Adipocyte (in vitro differentiated cells): ENCODE results near the gene ARHGAP44.

Experiments
- DNase-seq: peaks from one replicate; pipeline ENCODE4 v3.0.0-alpha.2; 2015; ENCODE audit warnings: low read depth
- H3K27me3 ChIP-seq: replicated peaks from 2 replicates; pipeline ENCODE4 v1.7.0; 2013; ENCODE audit warnings: mild to moderate bottlenecking, low read length, moderate library complexity; ENCODE audit not compliant: control insufficient read depth, insufficient read depth
- H3K36me3 ChIP-seq: 2 replicates; pipeline ENCODE4 v1.7.0; 2013; ENCODE audit warnings: low read length, mild to moderate bottlenecking, moderate library complexity; ENCODE audit not compliant: control insufficient read depth, insufficient read depth, severe bottlenecking
- H3K4me1 ChIP-seq: 2 replicates; pipeline ENCODE4 v1.7.0; 2013; ENCODE audit warnings: mild to moderate bottlenecking, low read length, moderate library complexity; ENCODE audit not compliant: control insufficient read depth, insufficient read depth
- H3K4me3 ChIP-seq: 2 replicates; pipeline ENCODE4 v1.7.0; 2013; ENCODE audit warnings: mild to moderate bottlenecking, low read length, moderate library complexity
- H3K9ac ChIP-seq: 2 replicates; pipeline ENCODE4 v1.7.0; 2013; ENCODE audit warnings: mild to moderate bottlenecking, low read length, moderate library complexity
- H3K9me3 ChIP-seq: 2 replicates; pipeline ENCODE4 v1.7.0; 2013; ENCODE audit warnings: mild to moderate bottlenecking, low read length, moderate library complexity; ENCODE audit not compliant: control insufficient read depth

The ARHGAP44 gene

DNA sequence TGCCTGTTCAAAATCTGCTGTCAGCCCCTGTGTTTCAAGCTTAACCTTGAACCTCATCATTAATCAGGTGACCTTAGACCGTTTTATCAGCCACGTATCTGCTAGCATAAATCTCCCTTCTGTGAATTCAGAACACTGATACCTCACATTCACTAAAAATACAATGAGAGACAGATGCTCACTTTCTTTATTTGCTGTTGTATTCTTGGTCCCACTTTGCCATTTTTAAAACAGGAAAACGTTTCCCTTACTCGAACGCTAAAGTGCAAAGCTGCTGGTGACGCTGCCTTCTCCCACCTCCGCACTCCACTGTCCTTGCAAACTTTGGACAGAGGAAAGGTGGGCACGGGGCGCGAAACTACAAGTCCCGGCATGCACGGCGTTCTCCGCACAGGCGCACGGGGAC lies 220 bp upstream of the ARHGAP44 start:
- H3K4me1 ChIP-seq: peaks cover 6% of the 10 kb centered on the region
- peak overlapping the region; percentile 73 for H3K9ac ChIP-seq
- H3K9me3 ChIP-seq: no peaks in the 10 kb centered on the region
- H3K27me3 ChIP-seq: peaks cover 21% of the 10 kb centered on the region
- H3K4me3 ChIP-seq: peak overlapping the region; percentile 88
- H3K36me3 ChIP-seq: no peaks in the 10 kb centered on the region
- no peak for DNase-seq

DNA sequence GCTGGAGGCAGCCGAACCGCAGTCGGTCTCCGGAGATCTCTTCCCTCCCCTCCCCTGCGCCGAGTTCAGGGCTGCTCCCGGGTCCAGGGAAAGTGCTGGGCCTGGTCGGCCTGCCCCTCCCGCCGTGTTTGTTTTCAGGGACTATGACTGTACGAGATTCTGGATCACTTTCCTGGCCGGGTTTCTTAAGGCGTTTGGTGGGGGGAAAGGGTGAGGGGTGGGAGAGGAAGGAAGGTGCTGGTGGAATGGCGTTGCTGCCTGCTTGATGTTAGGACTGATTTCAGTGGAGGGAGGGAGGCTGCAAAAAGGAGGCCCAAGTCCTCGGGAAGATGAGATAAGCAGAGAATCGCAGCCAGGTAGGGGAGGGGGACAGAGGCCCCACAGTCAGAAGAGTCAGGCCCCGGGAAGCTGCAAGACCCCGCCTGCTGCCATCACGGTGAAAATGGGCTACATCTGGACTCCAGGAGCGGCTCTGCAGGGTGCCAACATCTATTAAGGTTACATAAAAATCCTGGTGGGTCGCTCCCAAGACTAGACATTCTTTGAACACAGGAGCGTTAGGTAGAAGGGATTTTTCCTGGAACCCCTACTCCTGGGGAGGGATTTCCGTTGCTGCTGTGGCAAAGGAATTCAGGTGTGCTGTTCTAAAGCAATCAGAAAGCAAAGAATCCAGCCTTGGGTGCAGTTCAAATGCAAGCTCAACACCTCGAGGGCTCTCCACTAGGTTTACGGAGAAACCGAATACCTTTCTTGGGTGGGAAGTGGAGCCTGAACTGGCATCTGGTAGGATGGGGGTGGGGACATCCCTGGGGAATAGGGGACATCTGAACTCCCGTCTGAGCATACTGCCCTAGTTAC lies 1.2 kb downstream of the ARHGAP44 start:
- H3K4me3 ChIP-seq: peak overlapping the region; percentile 88
- H3K4me1 ChIP-seq: peaks cover 6% of the 10 kb centered on the region
- H3K36me3 ChIP-seq: no peaks in the 10 kb centered on the region
- DNase-seq: no peak
- H3K27me3 ChIP-seq: peaks cover 16% of the 10 kb centered on the region
- H3K9ac ChIP-seq: peak overlapping the region; percentile 73
- H3K9me3 ChIP-seq: no peaks in the 10 kb centered on the region

DNA sequence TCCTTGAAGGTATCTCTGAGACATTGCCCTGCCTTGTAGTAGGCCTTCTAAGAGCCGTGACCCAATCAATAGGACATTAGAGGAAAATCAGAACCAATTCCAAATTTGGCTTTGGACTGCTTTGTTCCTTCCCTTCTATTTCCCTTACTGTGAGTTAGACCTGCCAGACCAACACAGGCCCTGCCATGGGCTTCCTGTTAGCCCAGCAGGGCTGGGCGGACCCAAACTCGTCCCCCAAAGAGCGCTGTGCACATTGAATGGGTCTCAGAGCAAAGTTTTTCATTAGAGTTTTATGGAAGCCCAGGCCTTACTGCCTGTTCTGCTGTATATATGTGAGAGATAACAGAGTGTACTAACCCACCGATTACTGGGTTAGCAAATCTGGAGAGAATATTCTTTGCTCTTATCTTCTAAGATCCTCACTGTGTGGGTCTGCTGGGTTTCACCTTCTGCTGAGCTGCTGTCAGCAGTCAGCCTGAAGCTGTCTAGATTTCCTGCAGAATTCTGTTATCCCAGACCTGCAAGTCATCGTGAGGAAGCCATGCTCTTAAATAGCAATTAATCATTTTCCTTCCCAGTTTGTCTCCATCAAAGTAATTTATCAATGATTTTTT lies 5.7 kb downstream of the ARHGAP44 start:
- no peaks in the 10 kb centered on the region for H3K27me3 ChIP-seq
- H3K9ac ChIP-seq: no peak overlapping the region
- peaks cover 3% of the 10 kb centered on the region for H3K4me1 ChIP-seq
- H3K9me3 ChIP-seq: peaks cover 7% of the 10 kb centered on the region
- no peak overlapping the region for H3K4me3 ChIP-seq
- DNase-seq: no peak
- H3K36me3 ChIP-seq: no peaks in the 10 kb centered on the region

DNA sequence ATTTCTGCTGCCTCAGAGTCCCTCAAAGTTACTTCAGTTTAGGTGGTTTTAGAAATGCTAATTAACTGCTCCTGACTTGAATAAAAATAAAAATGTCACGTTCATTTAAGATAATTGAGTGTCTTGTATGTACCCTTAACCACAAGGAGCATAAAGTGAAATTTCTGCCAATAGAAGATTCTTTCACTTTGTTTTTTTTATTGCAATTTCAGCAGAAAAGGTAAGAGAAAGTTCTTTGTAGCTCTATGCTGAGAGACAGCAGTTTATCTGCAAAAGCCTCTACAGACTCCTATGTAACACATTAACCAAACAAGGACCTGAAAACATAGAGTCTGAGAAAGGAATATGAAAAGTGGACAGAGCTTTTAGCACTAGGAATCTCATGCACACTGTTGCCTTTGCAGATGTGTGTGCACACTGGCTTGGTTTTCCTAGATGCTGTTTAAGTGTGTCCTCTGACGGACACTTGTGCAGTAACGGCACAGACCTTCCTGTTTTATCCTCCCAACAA lies 11.6 kb downstream of the ARHGAP44 start:
- Histone ChIP-seq H3K9ac (no peak overlapping the region), H3K36me3 (no peaks in the 10 kb centered on the region), H3K27me3 (no peaks in the 10 kb centered on the region), H3K4me1 (no peaks in the 10 kb centered on the region), H3K9me3 (peaks cover 7% of the 10 kb centered on the region), H3K4me3 (no peak overlapping the region)
- DNase-seq: no peak

DNA sequence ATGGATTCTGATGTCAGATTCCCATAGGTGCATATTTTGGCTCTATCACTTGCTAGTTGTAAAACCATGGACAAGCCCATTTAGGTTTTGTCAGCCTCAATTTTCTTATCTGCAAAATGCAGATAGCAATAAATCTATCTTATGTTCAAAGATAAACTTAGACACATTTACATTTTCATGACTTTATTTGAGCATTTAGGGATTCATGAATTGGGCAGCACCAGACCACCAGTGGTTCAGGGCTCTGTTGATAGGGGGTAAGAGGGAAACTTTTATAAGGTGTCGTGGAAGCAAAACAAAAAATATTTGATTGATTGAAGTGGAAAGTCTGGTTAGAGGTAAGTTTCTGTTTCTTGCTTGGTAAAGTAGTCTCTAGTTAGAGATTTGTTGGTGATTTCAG lies 17.3 kb downstream of the ARHGAP44 start:
- Histone ChIP-seq H3K4me1 (no peaks in the 10 kb centered on the region), H3K9ac (no peak overlapping the region), H3K9me3 (peaks cover 11% of the 10 kb centered on the region), H3K27me3 (no peaks in the 10 kb centered on the region), H3K4me3 (no peak overlapping the region), H3K36me3 (no peaks in the 10 kb centered on the region)
- DNase-seq: no peak

DNA sequence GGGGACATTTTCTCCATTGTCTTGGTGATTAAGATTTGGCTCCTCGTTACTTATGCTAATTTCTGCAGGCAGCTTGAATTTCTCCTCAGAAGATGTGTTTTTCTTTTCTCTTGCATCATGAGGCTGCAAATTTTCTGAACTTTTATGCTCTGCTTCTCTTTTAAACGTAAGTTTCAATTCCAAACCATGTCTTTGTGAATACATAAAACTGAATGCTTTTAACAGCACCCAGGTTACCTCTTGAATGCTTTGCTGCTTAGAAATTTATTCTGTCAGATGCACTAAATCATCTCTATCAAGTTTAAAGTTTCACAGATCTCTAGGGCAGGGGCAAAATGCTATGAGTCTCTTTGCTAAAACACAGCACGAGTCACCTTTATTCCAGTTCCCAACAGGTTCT lies 19.4 kb downstream of the ARHGAP44 start:
- Histone ChIP-seq H3K36me3 (no peaks in the 10 kb centered on the region), H3K27me3 (no peaks in the 10 kb centered on the region), H3K9ac (no peak overlapping the region), H3K9me3 (peaks cover 11% of the 10 kb centered on the region), H3K4me1 (no peaks in the 10 kb centered on the region), H3K4me3 (no peak overlapping the region)
- DNase-seq: no peak

DNA sequence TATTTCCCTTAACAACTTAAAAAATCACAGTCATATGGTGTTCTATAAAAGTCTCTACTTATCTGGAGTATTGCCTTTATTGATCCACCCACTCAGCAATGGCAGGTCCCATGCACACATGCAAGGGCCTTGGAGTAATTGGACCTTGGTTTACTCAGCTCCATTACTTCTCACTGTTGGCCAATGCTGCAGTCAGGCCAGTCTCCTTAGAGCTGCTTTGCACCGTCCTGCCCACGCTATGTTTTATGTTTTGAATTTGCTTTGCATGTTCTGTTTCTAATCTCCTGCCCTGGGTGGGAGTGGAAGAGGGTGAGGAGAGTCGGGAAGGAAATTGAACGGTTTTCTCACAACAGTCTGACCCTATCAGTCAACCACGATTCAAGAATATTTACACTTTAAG lies 23.6 kb downstream of the ARHGAP44 start:
- no peak overlapping the region for H3K4me3 ChIP-seq
- H3K9me3 ChIP-seq: peaks cover 11% of the 10 kb centered on the region
- H3K4me1 ChIP-seq: no peaks in the 10 kb centered on the region
- no peak for DNase-seq
- no peaks in the 10 kb centered on the region for H3K36me3 ChIP-seq
- no peaks in the 10 kb centered on the region for H3K27me3 ChIP-seq
- H3K9ac ChIP-seq: no peak overlapping the region

DNA sequence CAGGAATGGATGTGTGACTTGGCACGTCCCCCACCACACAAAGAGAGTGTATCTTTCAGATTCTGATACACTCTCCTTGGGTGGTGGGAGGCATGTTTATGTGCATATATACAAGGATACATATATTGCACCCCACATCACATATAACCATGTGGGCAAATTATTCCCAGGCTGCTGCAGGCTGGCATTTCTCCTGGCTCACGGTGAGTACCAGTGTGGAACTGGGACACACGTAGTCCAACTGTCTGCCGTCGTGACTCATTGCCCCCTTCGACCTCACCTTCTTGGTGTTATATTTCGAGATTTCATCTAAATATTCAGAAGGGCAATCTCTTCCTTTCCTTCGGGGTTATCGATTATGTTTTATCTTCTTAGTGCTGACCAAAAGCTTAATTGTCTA lies 24.4 kb downstream of the ARHGAP44 start:
- H3K9me3 ChIP-seq: peaks cover 7% of the 10 kb centered on the region
- no peak overlapping the region for H3K9ac ChIP-seq
- H3K4me1 ChIP-seq: no peaks in the 10 kb centered on the region
- H3K27me3 ChIP-seq: no peaks in the 10 kb centered on the region
- H3K4me3 ChIP-seq: no peak overlapping the region
- H3K36me3 ChIP-seq: no peaks in the 10 kb centered on the region
- DNase-seq: no peak

DNA sequence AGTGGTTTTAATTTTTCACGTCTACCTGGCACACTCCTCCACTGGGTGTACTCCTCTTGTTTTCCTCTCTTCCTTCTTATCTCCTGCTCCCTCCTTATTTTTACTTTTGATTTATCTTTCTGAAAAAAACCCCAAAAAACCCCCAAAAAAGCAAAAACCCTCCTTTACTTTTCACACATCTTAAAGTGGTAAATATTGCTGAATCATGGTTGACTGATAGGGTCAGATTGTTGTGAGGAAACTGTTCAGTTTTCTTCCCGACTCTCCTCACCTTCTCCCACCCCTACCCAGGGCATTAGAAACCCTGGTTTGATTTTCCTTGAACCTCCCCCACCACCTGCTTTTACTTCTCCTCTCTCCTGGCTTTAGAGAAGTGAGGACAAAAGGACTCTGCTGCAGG lies 25.4 kb downstream of the ARHGAP44 start:
- Histone ChIP-seq H3K4me1 (no peaks in the 10 kb centered on the region), H3K36me3 (no peaks in the 10 kb centered on the region), H3K9me3 (no peaks in the 10 kb centered on the region), H3K9ac (no peak overlapping the region), H3K4me3 (no peak overlapping the region), H3K27me3 (no peaks in the 10 kb centered on the region)
- no peak for DNase-seq

DNA sequence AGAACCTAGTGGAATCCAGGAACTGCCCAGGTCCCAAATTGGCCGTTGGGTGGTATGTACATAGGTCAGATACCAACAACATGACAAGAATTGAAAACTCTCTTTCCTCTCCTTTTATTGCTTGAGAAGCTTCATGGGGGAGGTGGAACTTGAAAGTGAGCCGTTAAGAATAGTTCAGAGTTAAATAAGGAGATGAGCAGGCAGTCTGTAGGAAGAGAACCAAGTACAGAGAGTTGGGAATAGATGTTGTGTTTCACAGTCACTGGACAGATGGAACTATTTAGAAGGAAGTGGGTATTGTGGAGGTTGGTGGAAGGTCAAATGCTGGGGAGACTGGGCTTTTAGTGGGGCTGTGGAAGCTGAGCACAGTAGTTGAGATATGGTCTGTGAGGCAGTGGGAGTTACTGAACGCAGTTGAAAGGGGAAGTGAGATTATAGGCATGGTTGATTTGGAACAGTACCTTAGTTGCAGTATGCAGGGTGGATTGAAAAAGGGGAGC lies 26.4 kb downstream of the ARHGAP44 start:
- Histone ChIP-seq H3K36me3 (no peaks in the 10 kb centered on the region), H3K27me3 (no peaks in the 10 kb centered on the region), H3K9ac (no peak overlapping the region), H3K4me1 (peaks cover under 1% of the 10 kb centered on the region), H3K9me3 (no peaks in the 10 kb centered on the region), H3K4me3 (no peak overlapping the region)
- DNase-seq: no peak

DNA sequence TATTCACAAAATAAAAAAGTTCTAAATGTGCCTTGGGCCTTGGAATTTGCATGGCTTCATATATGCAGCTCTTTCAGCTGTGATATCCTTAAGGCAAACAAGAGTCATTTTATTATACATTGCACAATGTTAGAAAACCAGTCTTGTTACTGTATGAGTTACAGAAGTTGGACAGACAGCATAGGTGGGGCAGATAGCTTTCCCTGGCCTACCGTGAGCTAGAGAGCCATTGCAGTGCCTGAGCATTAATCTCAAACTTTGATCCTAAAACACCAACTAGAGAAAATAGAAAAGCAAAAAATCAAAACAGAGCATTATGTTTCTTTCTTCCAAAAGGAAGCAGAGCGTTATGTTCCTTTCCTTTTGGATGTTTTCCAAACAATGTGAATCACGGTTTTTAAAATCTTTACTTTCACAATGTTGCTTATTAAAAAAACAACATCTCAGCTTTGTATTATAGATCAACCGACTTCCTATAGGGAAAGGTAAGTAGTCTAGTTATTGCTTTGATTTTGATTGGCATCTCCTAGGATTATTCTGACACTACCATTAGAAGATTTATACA lies 32.2 kb downstream of the ARHGAP44 start:
- peaks cover 14% of the 10 kb centered on the region for H3K4me1 ChIP-seq
- DNase-seq: peak; percentile 51
- no peaks in the 10 kb centered on the region for H3K36me3 ChIP-seq
- H3K4me3 ChIP-seq: peak overlapping the region; percentile 42
- no peaks in the 10 kb centered on the region for H3K27me3 ChIP-seq
- H3K9ac ChIP-seq: peak overlapping the region; percentile 10
- no peaks in the 10 kb centered on the region for H3K9me3 ChIP-seq
